NCI-H82 treated with DMSO at 0.1 percent for 48 hours (cell line): Measurements from ENCODE around the gene CALML5.

Source experiments
- DNase-seq: peaks from one replicate; lab custom pipeline; 2025; ENCODE audit not compliant: unreplicated experiment; lab: John Stamatoyannopoulos, UW

Gene CALML5

GRCh38 chr10:5502571-5503476 is 3.5 kb upstream of the CALML5 start:
- no peak for DNase-seq

- DNase-seq = no peak
Measured at GRCh38 chr10:5502061-5502521, 2.7 kb upstream of the CALML5 start.

GRCh38 chr10:5500910-5501309 is 1.5 kb upstream of the CALML5 start:
- no peak for DNase-seq

- no peak for DNase-seq
Measured at GRCh38 chr10:5500162-5500670, 846 bp upstream of the CALML5 start.

GRCh38 chr10:5498791-5499492 is 428 bp downstream of the CALML5 start:
- no peak for DNase-seq

GRCh38 chr10:5497948-5498730 is 1.2 kb downstream of the CALML5 start:
- no peak for DNase-seq

- DNase-seq = no peak
Measured at GRCh38 chr10:5497289-5497688, 2.1 kb downstream of the CALML5 start.

- no peak for DNase-seq
Measured at GRCh38 chr10:5496261-5497250, 2.8 kb downstream of the CALML5 start.

- DNase-seq = no peak
Measured at GRCh38 chr10:5494611-5495010, 4.8 kb downstream of the CALML5 start.

- DNase-seq = no peak
Measured at GRCh38 chr10:5493691-5494090, 5.7 kb downstream of the CALML5 start.

- DNase-seq = no peak
Measured at GRCh38 chr10:5492929-5493576, 6.3 kb downstream of the CALML5 start.

GRCh38 chr10:5492322-5492855 is 7.0 kb downstream of the CALML5 start:
- DNase-seq = no peak

- no peak for DNase-seq
Measured at GRCh38 chr10:5491477-5491876, 7.9 kb downstream of the CALML5 start.

GRCh38 chr10:5490698-5491464 is 8.5 kb downstream of the CALML5 start:
- DNase-seq = no peak

- no peak for DNase-seq
Measured at GRCh38 chr10:5490032-5490431, 9.3 kb downstream of the CALML5 start.

- no peak for DNase-seq
Measured at GRCh38 chr10:5488272-5489161, 10.9 kb downstream of the CALML5 start.

- DNase-seq = no peak
Measured at GRCh38 chr10:5486853-5487235, 12.5 kb downstream of the CALML5 start.
